HG03565 (cell line): ENCODE data around the gene MED15.

Source experiments
- ATAC-seq: cut with Tn5 transposase; IDR thresholded peaks from one replicate; pipeline ENCODE4 v1.9.1; 2021; ENCODE audit warnings: mild to moderate bottlenecking, moderate library complexity; ENCODE audit not compliant: unreplicated experiment

The MED15 gene

DNA sequence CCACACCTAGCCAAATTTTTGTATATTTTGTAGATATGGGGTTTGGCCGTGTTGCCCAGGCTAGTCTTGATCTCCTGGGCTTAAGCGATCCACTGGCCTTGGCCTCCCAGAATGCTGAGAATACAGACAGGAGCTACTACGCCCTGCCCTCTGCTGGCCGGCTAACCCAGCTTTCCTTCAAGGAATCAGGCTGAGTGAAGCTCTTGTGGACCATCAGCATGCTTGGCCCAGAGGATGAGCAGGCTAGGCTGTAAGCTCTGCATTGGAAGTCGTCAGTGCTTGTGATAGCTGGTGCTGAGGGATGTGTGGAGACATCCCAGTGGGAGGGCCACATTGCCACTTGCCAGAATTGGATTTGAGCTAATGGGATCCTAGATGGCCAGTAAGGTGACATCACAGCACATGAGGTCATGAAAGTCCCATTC is 60.6 kb downstream of the MED15 start:
- no peak for ATAC-seq

DNA sequence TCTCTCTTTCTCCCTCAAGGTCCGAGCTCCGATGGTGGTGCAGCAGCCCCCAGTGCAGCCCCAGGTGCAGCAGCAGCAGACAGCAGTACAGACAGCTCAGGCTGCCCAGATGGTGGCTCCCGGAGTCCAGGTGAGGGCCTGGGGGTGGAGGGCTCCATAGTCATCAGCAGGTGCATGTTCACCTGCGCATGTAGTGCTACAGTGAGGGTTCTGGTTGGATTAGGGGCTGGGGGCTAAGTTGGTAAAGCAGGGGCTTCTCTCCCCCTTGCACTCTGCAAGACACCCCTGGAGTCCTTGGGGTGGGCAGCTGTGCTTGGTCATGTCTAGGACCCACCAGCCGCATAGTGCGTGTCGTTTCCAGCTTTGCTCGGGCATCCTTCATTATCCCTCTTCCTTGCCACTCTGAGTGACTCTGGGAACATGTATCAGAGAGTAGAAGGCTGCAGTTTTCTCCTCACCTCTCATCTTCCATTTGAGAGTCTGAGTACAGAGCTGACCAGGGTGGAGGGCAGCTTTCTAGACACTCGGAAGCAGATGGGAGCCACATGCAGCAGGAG is 61.2 kb downstream of the MED15 start:
- ATAC-seq: no peak

DNA sequence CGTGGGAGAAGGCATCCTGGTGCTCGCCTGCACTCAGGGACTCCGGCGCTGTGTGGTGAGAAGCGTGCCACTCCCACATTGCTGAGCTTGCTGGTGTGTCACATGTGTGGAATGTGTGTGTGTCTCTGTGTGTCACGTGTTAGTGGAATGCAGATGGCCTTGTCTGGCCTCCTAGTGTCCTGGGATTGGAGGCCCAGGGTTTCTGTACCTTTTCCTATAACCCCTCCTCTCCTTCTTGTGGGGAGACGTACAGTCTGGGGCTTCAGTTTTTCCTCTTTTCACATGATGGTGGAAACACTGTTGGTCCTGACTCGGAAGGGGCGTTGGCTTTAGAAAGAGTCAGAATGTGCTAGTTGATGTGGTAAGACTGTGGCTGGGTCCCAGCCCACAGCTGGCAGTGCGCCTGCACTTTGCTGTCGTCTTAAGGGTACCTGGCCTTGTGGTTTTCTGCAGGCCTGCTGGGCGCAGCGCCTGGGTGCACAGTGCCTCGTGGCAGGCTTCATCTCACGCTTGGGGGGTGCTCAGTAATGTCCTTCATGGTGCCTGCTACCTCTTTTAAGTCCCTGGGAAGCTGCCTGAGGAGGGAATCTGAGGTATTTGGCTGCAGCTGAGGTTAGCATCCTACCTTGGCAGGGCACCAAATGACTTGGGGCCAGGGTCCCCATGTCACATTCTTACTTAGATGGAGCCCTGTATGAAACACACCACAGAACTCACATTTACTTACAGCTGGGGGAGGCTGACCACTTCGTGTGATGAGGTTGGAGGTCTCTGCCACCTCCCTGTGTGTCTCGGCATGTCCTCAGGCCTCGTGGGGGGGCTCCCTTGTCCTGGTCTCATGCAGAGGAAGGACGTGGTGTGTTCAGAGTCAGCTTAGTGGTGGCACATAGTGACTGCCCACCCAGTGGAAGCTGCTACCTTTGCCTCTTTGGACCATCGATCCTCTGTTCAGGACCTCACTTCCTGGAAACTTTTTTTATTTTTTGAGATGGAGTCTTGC is 61.9 kb downstream of the MED15 start:
- peak; percentile 53 for ATAC-seq

DNA sequence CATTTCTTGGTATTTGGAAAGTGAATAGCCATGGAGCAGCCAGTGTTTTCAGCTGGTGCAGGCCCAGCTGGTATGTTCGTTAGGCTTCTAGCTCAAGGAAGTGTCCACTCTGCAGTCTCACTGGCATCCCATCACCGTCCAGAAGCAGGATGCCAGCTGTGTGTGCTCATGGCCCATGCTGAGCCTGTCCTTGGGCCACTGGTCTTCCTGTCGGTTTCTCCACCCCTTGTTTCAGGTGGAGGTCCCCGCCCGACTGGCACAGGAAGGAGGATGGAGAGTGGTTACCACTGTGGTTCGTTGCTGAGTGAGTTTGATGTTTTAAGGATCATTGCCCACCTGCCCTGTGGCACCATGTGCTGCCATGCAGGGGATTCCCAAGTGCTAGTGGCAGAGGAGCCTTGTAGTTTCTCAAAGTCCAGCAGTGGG is 63.7 kb downstream of the MED15 start:
- ATAC-seq: no peak

DNA sequence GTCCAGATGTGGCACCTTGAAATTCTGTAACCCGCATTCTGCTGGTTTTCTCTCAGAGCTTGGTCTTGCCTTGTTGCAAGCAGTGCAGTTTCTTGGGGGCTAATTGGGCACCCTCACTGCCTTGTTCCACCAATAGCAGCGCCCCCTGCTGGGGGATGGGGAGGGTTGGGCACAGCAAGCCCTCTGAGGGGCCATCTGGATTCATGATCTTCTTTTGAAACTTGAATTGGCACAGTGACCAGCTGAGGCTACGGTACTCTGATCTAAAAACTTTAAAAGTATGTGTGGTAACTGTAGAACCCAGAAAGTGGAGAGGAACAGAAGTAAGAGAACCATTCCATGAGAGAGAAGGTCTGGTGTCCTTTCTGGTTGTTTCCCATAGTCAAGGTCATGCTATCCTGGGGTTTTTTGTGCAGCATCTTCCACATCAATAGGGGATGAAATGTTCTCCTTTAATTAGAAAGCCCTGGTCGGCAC is 64.2 kb downstream of the MED15 start:
- no peak for ATAC-seq

DNA sequence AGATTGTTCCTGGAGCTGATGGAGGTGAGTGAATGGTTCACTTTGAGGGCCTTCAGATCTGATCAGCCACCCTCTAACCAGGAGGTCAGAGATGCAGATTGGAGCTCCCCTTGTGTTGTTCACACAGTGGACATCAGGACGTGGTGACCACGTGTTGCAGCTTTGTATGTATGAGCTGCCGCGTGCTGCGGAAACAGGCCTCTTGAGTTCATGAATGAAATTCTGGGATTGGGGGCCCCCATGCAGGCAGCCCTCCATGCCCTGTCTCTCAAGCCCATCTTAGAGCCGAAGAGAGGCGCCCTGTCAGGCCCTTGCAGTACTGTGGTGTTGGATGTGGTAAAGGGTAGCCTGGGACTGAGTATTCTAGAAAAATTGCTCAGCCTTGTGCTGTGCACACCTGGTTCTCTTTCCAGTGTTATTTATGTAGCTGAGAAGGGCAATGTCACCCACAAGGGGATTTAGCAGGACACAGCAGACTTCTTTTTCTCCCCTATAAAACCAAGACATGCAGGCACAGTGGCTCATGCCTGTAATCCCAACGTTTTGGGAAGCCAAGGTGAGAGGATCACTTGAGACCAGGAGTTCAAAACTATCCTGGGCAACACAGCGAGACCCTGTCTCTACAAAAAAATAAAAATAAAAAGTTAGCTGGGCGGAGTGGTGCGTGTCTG is 64.9 kb downstream of the MED15 start:
- ATAC-seq: no peak

DNA sequence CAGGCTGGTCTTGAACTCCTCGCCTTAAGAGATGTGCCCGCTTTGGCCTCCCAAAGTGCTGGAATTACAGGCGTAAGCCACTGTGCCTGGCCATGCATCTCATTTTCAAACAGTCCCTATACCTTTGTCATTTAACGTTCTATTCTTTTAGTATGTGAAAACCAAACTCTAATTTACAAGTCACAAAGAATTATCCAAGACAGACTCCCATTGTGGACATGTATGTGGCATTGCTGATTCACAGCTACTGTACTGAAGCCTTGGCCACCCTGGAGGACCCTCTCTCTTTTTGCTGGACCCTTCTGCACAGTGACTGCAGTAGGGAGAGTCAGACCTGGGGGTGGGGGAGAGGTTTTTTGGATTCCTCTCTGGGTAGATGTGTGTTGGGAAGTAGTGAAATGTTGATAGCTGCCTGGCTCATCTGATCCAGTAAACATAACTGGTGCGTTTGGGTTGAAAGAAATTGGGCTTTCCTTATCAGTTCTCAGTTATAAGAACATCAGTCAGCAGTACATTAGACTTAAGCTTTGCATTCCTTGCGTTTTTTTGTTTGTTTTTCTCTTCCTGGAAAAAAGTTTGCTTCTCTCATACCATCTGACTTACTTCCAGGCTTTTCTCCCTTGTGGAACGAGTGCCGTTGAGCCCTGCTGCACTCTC is 65.9 kb downstream of the MED15 start:
- no peak for ATAC-seq

DNA sequence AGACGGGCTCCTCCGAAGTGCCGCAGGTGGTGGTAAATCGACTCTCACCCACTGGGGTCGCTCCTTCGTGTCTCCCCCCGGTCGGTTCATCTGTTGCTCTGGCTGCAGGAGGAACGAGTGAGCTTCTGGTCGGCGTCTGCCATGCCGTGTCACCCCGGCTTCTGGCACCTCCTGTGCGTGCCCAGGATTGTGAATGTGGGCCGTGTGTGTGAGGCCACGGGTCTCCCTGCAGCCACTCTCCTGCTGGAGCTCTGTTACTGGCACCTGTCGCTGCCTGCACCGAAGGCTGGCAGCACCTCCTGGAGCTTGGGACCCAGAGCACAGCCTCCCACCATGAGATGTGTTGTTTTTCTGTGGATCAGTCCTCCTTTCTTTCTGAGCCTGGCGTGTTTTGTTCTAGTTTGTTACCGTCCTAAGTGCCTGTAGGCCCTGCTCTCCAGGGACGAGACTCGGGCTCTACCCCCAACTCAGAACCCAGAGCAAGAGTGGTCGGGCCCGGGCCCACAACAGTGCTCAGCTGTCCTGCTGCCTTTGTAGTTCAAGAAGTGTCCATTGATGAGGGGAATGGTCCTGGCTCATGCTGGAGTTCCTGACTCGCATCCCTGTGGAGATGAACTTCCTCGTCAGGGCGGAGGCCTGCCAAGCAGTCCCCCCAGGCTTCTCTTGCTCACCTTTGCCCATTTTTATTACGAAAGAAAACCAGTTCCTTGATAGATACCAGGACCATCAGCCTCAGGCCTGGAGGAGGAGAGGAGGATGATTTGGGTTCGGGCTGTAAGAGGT is 66.6 kb downstream of the MED15 start:
- ATAC-seq: no peak

DNA sequence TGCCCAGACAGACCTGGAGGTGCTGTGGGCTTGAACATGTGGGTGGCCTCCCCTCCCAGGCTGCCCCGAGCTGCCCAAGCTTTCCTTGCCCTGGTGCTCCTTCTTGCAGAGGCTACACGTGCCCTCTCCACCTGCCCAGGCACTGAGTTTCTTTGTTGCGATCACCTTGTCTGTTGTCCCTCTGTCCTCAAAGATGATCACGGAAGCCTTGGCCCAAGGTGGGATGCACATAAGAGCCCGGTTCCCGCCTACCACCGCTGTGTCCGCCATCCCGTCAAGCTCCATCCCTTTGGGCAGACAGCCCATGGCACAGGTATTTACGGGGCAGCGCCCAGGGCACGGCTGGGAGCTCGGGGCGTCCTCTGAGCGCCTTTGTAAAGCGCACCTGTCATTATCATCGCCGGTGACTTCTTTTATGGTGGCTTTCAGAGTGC is 67.5 kb downstream of the MED15 start:
- no peak for ATAC-seq

DNA sequence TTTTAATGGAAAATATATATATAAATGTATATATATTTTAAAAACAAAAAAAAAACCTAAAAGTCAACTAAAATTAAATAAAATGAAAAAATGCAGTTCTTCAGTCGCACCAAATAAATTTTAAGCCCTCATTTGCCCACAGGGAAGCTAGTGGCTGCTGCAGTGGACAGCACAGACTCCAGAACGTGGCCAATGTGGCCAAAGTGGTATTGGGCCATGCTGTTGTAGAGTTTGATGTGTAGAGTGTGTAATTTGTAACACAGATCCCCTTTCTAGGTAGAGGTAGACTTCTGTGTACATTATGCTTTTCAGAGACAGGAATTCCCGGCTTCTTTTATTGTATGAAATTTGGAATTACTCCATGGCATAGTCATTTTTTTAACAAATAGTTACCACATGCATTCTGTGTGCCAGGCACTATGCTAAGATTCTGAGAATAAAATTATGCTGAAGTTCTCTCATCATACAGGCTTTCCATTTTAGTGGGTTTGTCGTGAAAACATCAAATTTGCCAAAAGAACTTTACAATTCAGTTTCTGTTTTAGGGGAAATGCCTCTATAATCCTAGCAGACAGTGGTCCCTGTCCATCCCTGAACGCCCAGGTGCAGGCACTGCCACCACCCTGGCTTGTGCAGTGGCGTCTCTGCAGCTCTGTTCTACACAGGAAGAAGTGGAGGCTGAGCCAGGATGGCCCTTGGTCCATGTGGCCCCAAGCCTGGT is 68.5 kb downstream of the MED15 start:
- no peak for ATAC-seq

DNA sequence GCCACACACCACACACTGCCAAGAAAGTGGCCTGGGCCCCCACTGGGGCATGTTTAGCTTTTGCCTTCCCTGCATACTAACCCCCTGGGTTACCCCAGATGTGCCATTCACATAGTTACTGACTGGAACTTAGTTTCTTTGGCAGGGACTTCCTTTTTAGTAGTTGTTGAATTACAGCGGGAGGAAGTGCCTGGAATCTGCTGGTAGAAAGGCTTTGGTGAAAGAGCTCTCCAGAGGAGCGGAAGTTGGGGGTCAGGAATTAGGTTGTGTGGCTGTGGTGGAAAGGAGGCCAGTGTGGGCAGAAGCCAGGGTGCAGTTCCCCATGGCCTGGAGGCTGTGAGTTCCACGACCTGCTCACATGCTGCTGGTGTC is 69.0 kb downstream of the MED15 start:
- no peak for ATAC-seq

DNA sequence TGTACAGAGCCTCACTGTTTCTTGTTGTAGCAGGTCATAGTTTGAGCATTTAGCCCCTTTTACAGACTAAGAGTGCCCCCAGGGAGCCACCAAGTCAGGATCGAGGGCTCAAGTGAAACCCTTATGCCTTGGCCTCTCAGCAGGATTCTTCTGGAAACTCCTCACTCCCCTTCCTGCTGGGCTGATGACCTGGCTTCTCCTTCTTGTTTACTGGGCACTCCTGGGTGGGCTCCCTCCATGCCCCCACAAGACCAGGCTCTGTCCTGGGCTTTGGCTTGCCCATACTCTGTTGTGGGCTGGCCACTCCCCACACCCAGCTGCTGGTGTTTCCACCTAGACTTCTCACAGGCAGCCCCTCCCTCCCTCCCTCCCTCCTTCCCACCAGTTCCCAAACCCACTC is 69.6 kb downstream of the MED15 start:
- no peak for ATAC-seq

DNA sequence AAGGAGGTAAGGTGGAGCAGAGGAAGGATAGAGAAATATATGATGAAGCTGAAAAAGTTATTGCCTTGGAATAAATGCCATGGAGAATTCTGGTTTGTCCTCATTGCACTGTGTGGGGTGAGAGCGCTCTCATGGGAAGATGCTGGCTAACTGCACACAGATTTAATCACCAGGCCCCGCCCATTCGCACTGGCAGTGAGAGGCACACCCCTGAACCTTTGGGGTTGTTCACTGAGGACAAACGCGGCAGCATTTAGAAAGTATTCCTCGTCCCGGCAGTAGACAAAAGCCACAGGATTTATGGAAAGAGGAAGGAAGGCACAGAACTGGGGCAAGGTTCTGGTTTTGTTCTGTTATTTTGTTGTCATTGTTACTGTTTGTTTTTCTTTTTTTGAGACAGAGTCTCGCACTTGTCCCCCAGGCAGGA is 70.2 kb downstream of the MED15 start:
- no peak for ATAC-seq

DNA sequence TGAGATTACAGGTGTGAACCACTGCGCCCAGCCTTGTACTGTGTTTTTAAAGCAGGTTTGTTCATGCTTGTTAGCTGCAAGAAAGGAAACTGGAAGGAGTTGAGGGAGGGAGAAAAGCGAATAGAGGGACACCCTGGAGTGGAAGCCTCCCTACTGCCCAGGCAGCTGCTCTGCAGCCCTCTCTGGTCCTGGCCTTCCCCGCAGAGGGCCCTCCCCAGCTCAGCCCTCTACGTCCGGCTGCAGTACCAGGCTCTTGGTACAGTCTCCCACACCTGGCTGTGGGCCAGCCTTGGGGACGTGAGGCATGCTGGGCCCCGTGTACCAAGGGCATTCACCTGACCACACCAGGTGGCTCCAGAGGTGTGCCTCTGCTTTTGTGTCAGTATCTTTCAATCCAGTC is 70.8 kb downstream of the MED15 start:
- no peak for ATAC-seq

DNA sequence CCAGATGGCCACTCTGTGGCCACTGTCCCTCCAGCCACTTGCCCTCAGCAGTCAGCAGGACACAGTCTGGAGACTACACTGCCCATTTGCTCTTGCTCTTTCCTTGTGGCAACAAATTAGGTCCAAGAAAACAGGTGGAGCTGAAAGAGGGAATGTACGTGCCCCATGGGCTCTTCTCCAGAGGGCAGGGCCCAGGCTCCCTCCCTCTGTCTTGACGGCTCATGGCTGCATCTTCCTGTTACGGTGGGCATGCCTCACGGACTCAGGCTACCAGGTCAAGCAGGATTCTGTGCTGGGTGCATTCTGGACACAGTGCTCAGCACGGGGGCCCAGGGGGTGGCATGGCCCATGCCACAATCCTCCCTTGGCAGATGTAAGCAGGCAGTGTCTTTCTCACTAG is 71.3 kb downstream of the MED15 start:
- ATAC-seq: no peak

DNA sequence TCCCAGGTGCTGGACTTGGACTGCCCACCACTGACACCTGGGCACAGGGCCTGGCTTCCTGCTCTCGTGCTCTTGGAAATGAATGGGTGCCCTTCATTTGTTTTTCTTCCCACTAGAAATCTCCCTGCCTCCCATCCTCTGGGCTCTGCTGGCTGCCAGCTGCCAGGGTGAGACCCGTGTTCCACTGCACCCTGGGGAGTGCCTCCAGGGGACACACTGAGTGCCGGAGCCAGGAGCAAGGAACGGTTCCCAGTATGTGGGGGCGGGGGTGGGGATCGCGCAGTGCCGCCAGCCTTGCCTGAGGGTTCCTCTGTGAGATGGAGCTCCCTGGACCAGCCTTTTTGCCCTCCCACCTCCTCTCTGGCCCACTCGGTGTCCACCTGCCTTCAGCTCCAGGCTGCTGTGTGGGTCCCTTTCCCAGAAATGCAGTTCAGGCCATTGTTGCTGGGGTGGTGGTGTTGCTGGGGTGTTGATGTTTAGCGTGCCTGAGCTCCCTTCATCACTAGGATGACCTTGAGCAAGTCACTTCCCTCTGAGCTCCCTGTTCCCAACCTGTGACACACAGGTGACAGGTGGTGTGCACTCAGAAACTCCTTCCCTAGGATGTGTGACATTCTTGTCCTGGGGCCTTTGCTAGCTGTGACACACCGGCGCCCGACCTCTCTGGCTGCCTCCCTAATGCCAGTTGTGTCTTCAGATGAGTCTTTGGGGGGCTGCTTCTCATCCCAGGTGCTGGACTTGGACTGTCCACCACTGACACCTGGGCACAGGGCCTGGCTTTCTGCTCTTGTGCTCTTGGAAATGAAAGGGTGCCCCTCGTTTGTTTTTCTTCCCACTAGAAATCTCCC is 72.1 kb downstream of the MED15 start:
- no peak for ATAC-seq

DNA sequence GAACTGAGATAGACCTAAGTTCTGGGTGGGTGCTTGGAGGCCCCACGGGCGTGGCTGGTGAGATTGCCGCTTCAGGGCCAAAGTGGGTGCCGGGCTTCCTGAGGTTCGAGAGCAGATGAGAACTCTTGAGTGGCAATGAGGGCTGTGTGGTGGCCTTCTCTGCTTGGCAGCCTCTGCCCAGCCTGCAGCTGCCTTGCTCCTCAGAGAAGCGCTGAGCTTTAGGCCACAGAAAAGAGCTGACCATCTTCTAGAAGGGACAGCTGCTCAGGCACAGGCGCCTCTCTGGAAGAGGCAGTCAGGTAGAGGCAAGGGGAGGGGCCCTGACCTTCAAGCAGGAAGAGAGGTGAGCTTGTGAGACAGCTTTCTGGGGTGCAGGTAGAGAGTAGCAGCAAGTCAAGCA is 72.8 kb downstream of the MED15 start:
- ATAC-seq: no peak

DNA sequence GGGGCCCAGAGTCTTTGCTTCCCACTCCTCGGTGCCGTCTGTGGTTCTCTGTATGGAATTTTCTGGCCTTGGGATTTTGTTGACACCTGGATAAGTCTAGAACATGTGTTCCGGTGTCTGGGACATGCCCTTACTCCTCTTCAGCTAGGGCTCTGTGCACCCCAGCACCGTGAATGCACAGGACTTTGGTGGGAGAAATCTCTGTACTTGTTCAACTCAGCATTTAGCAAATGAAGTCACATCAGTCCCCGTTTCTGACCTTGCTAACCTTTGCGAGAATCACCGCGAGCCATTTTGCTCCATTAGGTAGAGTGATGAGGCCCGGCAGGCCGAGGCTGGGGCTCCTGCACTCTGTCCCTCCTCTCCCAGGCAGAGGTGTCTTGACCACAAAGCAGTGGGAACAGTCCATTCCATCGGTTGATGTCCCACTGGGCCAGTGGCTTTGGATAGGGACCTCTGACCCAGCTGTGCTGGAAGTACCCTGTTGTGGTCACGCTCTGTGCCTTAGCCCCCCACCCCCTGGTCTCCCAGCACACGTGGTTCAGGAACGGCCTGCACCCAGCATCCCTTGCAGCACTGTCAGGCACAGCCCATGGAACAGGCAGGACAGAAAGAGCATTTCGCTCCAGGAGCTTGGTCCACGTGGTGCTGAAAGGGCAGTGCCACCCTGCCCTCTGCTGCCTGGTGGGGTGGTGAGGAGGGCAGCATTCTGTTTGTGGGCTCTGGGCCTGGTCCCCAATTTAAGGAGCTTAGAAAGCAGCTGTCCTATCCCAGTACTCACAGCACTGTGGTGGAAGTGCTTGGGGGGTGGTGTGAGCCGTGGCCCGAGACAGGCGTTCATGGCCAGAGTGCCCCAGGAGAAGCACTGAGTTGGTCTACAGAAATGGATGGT is 73.4 kb downstream of the MED15 start:
- no peak for ATAC-seq
